CD8-positive, alpha-beta memory T cell (primary cell): ENCODE results near the gene CATSPER1. TPM values are rescaled to one million over a fixed set of nuclear protein-coding genes. Genes with fewer than 3 reads are reported as not detected.

Experiments used
- CTCF ChIA-PET: fragments of 350-600 bp; sonication (Branson Sonifier 250); formaldehyde crosslinking; loops from one replicate; lab custom pipeline; 2021; ENCODE audit warnings: antibody characterized with exemption; lab: Charles Lee
- POLR2A ChIA-PET: fragments of 350-600 bp; sonication (Branson Sonifier 250); formaldehyde crosslinking; loops from one replicate; lab custom pipeline; 2021; ENCODE audit warnings: antibody characterized with exemption; lab: Charles Lee
- DNase-seq, 5 donors: peaks; one replicate each; pipeline versions ENCODE4 v3.0.0 to v3.0.0-alpha.2; 2020 to 2022; ENCODE audit warnings: mixed read lengths in 1 of 5
- H3K27ac ChIP-seq: one replicate; pipeline ENCODE4 v1.7.0; 2013; ENCODE audit warnings: low read depth, mild to moderate bottlenecking, low read length, moderate library complexity
- H3K27me3 ChIP-seq: 2 replicates; pipeline ENCODE4 v1.7.0; 2013; ENCODE audit warnings: low read length, mild to moderate bottlenecking; ENCODE audit not compliant: insufficient read depth, poor library complexity, severe bottlenecking
- H3K36me3 ChIP-seq: 2 replicates; pipeline ENCODE4 v1.7.0; 2013; ENCODE audit warnings: mild to moderate bottlenecking, low read length, moderate library complexity; ENCODE audit not compliant: insufficient read depth
- H3K4me1 ChIP-seq: 2 replicates; pipeline ENCODE4 v1.7.0; 2013; ENCODE audit warnings: mild to moderate bottlenecking, low read length, moderate library complexity; ENCODE audit not compliant: insufficient read depth
- H3K4me3 ChIP-seq: 2 replicates; pipeline ENCODE4 v1.7.0; 2013; ENCODE audit warnings: mild to moderate bottlenecking, low read length
- H3K9me3 ChIP-seq: 2 replicates; pipeline ENCODE4 v1.7.0; 2013; ENCODE audit warnings: mild to moderate bottlenecking, low read length
- H3K27ac Mint-ChIP-seq, 8 donors: one replicate each; pipeline ENCODE4 v1.8.0; 2020 to 2021; ENCODE audit warnings: mixed read lengths in 8 of 8, mild to moderate bottlenecking in 6 of 8, inconsistent platforms in 3 of 8, moderate library complexity in 3 of 8
- H3K27me3 Mint-ChIP-seq, 2 donors: one replicate each; pipeline ENCODE4 v1.8.0; 2020 to 2021; ENCODE audit warnings: mixed read lengths in 2 of 2, mild to moderate bottlenecking in 1 of 2, moderate library complexity in 1 of 2
- H3K36me3 Mint-ChIP-seq, 3 donors: one replicate each; pipeline ENCODE4 v1.8.0; 2020 to 2021; ENCODE audit warnings: mixed read lengths in 3 of 3, inconsistent platforms in 1 of 3, mild to moderate bottlenecking in 1 of 3
- H3K4me1 Mint-ChIP-seq, 3 donors: one replicate each; pipeline ENCODE4 v1.8.0; 2020 to 2021; ENCODE audit warnings: mixed read lengths in 3 of 3, inconsistent platforms in 1 of 3, mild to moderate bottlenecking in 1 of 3
- H3K4me3 Mint-ChIP-seq, 7 donors: one replicate each; pipeline ENCODE4 v1.8.0; 2020 to 2021; ENCODE audit warnings: mixed read lengths in 7 of 7, mild to moderate bottlenecking in 6 of 7, moderate library complexity in 4 of 7, inconsistent platforms in 2 of 7
- H3K9me3 Mint-ChIP-seq, 5 donors: one replicate each; pipeline ENCODE4 v1.8.0; 2020 to 2022; ENCODE audit warnings: mixed read lengths in 5 of 5, mild to moderate bottlenecking in 3 of 5, moderate library complexity in 2 of 5, inconsistent platforms in 1 of 5
- polyA plus RNA-seq: library from polyadenylated mRNA; unstranded; fragments of 300-500 nt; fragmentation: Illumina TruSeq; gene quantifications from one replicate; pipeline ENCODE4 v1.2.3, GENCODE V29; 2021
- total RNA-seq, 2 experiments: library from RNA; stranded (reverse); gene quantifications; one replicate each; pipeline ENCODE4 v1.2.3, GENCODE V29; 2021

Gene CATSPER1
- total and polyA plus RNA-seq, 3 experiments from 2014 or later = not detected

DNA sequence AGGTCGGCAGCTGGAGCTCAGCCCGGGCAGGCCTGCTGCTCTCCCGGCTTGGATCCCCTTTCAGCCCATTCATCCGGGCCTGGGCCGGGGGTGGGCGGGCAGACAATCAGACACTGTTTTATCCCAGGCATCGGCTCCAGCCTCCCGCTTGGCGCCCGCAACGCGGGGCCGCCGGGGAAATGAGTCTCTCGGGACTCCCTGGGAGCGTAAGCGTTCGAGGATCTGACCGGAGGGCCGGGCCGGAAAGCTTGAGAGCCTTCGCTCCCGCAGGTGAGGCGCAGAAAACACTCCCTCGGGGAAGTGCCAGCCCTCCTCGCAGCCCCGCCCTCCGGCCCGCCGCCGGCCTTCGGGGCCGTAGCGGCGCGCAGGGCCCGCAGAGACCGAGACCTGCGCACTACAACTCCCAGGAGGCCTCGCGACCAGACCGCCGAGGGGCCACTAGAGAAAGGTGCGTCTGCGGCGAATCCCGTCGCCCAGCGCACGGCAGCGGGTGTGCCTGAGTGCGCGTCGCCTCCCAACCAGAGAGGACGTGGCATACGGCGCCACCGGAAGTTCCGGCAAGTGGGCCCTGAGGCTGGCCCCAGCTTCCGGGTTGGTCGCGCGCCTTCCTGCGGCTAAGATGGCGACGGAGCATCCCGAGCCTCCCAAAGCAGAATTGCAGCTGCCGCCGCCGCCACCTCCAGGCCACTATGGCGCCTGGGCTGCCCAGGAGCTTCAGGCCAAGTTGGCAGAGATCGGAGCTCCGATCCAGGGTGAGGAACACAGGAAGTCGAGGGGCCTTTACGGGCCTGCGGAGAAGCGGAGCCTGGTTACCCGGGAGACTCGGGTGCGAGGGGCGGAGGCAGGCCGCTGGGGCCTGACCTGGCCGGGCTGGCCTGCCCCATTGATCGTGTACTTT, 25.7 kb upstream of the CATSPER1 start, which contains the start of gene SF3B2:
Gene SF3B2, plus strand, starts transcription at position 599 of the 898 bp plus-strand sequence. Its CDS starts 21 bp downstream, at position 620.
- Histone ChIP-seq H3K27me3 (no peaks in the 10 kb centered on the region), H3K36me3 (peaks cover 25% of the 10 kb centered on the region), H3K4me3 (peak within 1 kb of the TSS; percentile 79), H3K4me1 (peaks cover 23% of the 10 kb centered on the region), H3K27ac (peak within 1 kb of the TSS; percentile 86), H3K9me3 (no peaks in the 10 kb centered on the region)
- H3K4me3 Mint-ChIP-seq = peak within 1 kb of the TSS; percentile 98 to 100 (median 99)
- DNase-seq = peak; percentile 93 to 97 (median 95)
- ChIA-PET POLR2A (interaction anchor here (0.7 to 1.8 kb wide), 12 partner anchors 15 to 791 kb away, joined by 3 to 11 read pairs (median 4); partner anchors contain the start of genes FIBP, MUS81 and PACS1), CTCF (interaction anchor here (1.1 to 4.8 kb wide), 10 partner anchors 7 to 199 kb away, joined by 3 to 27 read pairs (median 5); partner anchors contain the start of genes CCDC85B and FIBP)
- H3K27ac Mint-ChIP-seq = peak within 1 kb of the TSS; percentile 96 to 99 (median 99)
- H3K27me3 Mint-ChIP-seq = peaks cover 4 to 6% of the 10 kb centered on the region in 2 donors
- H3K9me3 Mint-ChIP-seq = no peaks in the 10 kb centered on the region
- peaks cover 27 to 38% (median 34%) of the 10 kb centered on the region in 3 donors for H3K4me1 Mint-ChIP-seq
- peaks cover 6 to 42% (median 7%) of the 10 kb centered on the region in 3 donors for H3K36me3 Mint-ChIP-seq

GRCh38 chr11:66051371-66051765, 25.1 kb upstream of the CATSPER1 start:
- POLR2A ChIA-PET = interaction anchor here (1.0 to 1.8 kb wide), 3 partner anchors 16 to 511 kb away, joined by 3 to 4 read pairs (median 3); partner anchors contain the start of gene MUS81
- peaks cover 6 to 36% (median 7%) of the 10 kb centered on the region in 3 donors for H3K36me3 Mint-ChIP-seq
- peak overlapping the region in 7 of 8 donors; percentile 90 to 97 (median 96) for H3K27ac Mint-ChIP-seq
- H3K9me3 Mint-ChIP-seq = no peaks in the 10 kb centered on the region
- H3K27me3 ChIP-seq = no peaks in the 10 kb centered on the region
- peak overlapping the region; percentile 86 for H3K27ac ChIP-seq
- H3K4me3 ChIP-seq = peak overlapping the region; percentile 79
- peaks cover 23% of the 10 kb centered on the region for H3K4me1 ChIP-seq
- H3K36me3 ChIP-seq = peaks cover 19% of the 10 kb centered on the region
- no peaks in the 10 kb centered on the region for H3K9me3 ChIP-seq
- peak overlapping the region; percentile 75 to 100 (median 99) for H3K4me3 Mint-ChIP-seq
- H3K4me1 Mint-ChIP-seq = peaks cover 27 to 38% (median 34%) of the 10 kb centered on the region in 3 donors
- peaks cover 4 to 6% of the 10 kb centered on the region in 2 donors for H3K27me3 Mint-ChIP-seq
- CTCF ChIA-PET = interaction anchor here (1.3 to 3.6 kb wide), 4 partner anchors 10 to 199 kb away, joined by 3 to 21 read pairs (median 6); no protein-coding TSS in a partner anchor
- no peak for DNase-seq

GRCh38 chr11:66050581-66051231, 24.4 kb upstream of the CATSPER1 start:
- peaks cover 4 to 6% of the 10 kb centered on the region in 2 donors for H3K27me3 Mint-ChIP-seq
- Histone ChIP-seq H3K4me3 (no peak overlapping the region), H3K9me3 (no peaks in the 10 kb centered on the region), H3K27ac (peak overlapping the region; percentile 86), H3K4me1 (peaks cover 23% of the 10 kb centered on the region), H3K27me3 (no peaks in the 10 kb centered on the region), H3K36me3 (peaks cover 13% of the 10 kb centered on the region)
- peak overlapping the region; percentile 48 to 100 (median 98) for H3K4me3 Mint-ChIP-seq
- ChIA-PET CTCF (interaction anchor here (1.3 to 3.6 kb wide), 4 partner anchors 9 to 198 kb away, joined by 3 to 21 read pairs (median 6); no protein-coding TSS in a partner anchor), POLR2A (interaction anchor here (1.4 to 1.8 kb wide), 2 partner anchors 191 to 510 kb away, joined by 3 to 4 read pairs; partner anchors contain the start of gene MUS81)
- DNase-seq = no peak
- peaks cover 6 to 30% (median 6%) of the 10 kb centered on the region in 3 donors for H3K36me3 Mint-ChIP-seq
- H3K9me3 Mint-ChIP-seq = no peaks in the 10 kb centered on the region
- H3K27ac Mint-ChIP-seq = peak overlapping the region in 7 of 8 donors; percentile 32 to 97 (median 94)
- H3K4me1 Mint-ChIP-seq = peaks cover 29 to 39% (median 32%) of the 10 kb centered on the region in 3 donors

GRCh38 chr11:66048547-66049323, 22.5 kb upstream of the CATSPER1 start, which contains the start of gene GAL3ST3:
Gene GAL3ST3 (minus strand): TSS chr11:66049161. CDS start chr11:66045415, 3,746 bp downstream.
- H3K4me1 Mint-ChIP-seq = peaks cover 31 to 41% (median 33%) of the 10 kb centered on the region in 3 donors
- Histone ChIP-seq H3K27ac (no peak within 1 kb of the TSS), H3K9me3 (no peaks in the 10 kb centered on the region), H3K4me1 (peaks cover 32% of the 10 kb centered on the region), H3K36me3 (no peaks in the 10 kb centered on the region), H3K4me3 (no peak within 1 kb of the TSS), H3K27me3 (no peaks in the 10 kb centered on the region)
- peak within 1 kb of the TSS in 1 of 8 donors; percentile 60 for H3K27ac Mint-ChIP-seq
- DNase-seq = no peak
- H3K9me3 Mint-ChIP-seq = no peaks in the 10 kb centered on the region
- H3K4me3 Mint-ChIP-seq = peak within 1 kb of the TSS in 3 of 7 donors; percentile 32 to 54 (median 45)
- peaks cover 4 to 6% of the 10 kb centered on the region in 2 donors for H3K27me3 Mint-ChIP-seq
- ChIA-PET POLR2A (no interaction called here), CTCF (no interaction called here)
- peaks cover 2 to 16% (median 6%) of the 10 kb centered on the region in 3 donors for H3K36me3 Mint-ChIP-seq

DNA sequence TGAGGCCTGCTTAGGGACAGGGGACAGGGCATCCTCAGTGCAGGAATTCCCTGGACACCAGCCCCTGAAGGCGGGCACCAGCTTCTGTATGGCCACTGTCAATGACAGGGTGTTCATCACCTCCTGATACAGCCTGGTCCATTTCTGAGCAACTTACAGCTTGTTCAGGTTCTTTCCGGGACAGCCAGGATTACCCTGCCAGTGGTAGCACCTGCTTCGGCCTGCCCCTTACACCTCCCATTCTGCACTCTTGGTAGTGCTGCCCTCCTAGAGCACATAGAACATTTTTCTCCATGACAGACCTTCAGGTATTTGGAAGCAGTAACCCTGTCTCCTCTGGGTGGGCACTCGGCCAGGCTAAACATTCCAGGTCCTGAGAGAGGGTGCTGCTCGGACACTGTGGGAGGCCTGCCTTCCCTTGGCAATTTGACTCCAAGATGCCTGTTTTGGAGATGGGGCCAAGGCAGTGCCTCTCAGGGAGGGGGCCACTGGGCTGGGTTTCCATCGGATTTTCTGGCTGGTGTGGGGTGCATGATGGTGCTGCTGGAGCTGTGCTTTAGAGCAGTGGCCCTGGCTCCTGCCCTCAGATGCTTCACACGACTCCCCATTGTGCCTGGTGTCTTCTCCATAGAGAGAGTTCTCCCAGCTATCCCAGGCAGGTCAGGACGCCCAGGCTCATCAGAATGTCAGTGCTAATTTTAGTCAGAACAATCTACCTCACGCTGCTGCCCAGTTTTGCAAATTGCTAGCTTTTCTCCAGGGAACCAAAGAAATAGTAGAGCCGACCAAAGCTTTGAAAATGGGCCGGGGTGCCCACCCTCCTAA, 21.5 kb upstream of the CATSPER1 start:
- no peak for DNase-seq
- Histone ChIP-seq H3K36me3 (no peaks in the 10 kb centered on the region), H3K4me3 (no peak overlapping the region), H3K27me3 (no peaks in the 10 kb centered on the region), H3K27ac (no peak overlapping the region), H3K9me3 (no peaks in the 10 kb centered on the region), H3K4me1 (peaks cover 23% of the 10 kb centered on the region)
- Mint-ChIP-seq H3K4me1 (peaks cover 22 to 33% (median 27%) of the 10 kb centered on the region in 3 donors), H3K36me3 (peaks cover under 1 to 8% (median 2%) of the 10 kb centered on the region in 3 donors), H3K9me3 (no peaks in the 10 kb centered on the region), H3K27me3 (peaks cover 4 to 6% of the 10 kb centered on the region in 2 donors), H3K27ac (no peak overlapping the region), H3K4me3 (no peak overlapping the region)
- ChIA-PET POLR2A (no interaction called here), CTCF (interaction anchor here (1.3 kb wide), 2 partner anchors 20 to 25 kb away, joined by 3 to 4 read pairs; no protein-coding TSS in a partner anchor)

- Mint-ChIP-seq H3K9me3 (no peaks in the 10 kb centered on the region), H3K4me1 (peaks cover 15 to 26% (median 22%) of the 10 kb centered on the region in 3 donors), H3K36me3 (no peaks in the 10 kb centered on the region), H3K4me3 (no peak overlapping the region), H3K27me3 (peaks cover 4% of the 10 kb centered on the region in 2 donors), H3K27ac (no peak overlapping the region)
- no peak for DNase-seq
- H3K27ac ChIP-seq = no peak overlapping the region
- ChIA-PET CTCF (interaction anchor here (1.3 to 1.5 kb wide), 3 partner anchors 21 to 24 kb away, joined by 3 to 5 read pairs (median 4); no protein-coding TSS in a partner anchor), POLR2A (no interaction called here)
- peaks cover 20% of the 10 kb centered on the region for H3K4me1 ChIP-seq
- H3K9me3 ChIP-seq = no peaks in the 10 kb centered on the region
- no peaks in the 10 kb centered on the region for H3K27me3 ChIP-seq
- no peak overlapping the region for H3K4me3 ChIP-seq
- H3K36me3 ChIP-seq = no peaks in the 10 kb centered on the region
Measured at GRCh38 chr11:66046901-66047300, 20.6 kb upstream of the CATSPER1 start.
